Skeletal muscle satellite cell (primary cell): ENCODE data around the gene INF2.

Experiments used
- H3K27me3 ChIP-seq: 2 replicates; pipeline ENCODE4 v1.7.0; 2013; ENCODE audit warnings: low read length; ENCODE audit not compliant: control insufficient read depth, insufficient read depth
- H3K36me3 ChIP-seq: 2 replicates; pipeline ENCODE4 v1.7.0; 2013; ENCODE audit warnings: mild to moderate bottlenecking, control low read depth, low read length; ENCODE audit not compliant: insufficient read depth
- H3K4me1 ChIP-seq: 2 replicates; pipeline ENCODE4 v1.7.0; 2013; ENCODE audit warnings: low read length; ENCODE audit not compliant: control insufficient read depth, insufficient read depth
- H3K4me2 ChIP-seq: 2 replicates; pipeline ENCODE4 v1.7.0; 2013; ENCODE audit warnings: mild to moderate bottlenecking, low read length
- H3K4me3 ChIP-seq: 2 replicates; pipeline ENCODE4 v1.7.0; 2013; ENCODE audit warnings: low read length
- H3K9ac ChIP-seq: 2 replicates; pipeline ENCODE4 v1.7.0; 2013; ENCODE audit warnings: mild to moderate bottlenecking, low read depth, low read length, moderate library complexity
- H3K9me3 ChIP-seq: replicated peaks from 2 replicates; pipeline ENCODE4 v1.7.0; 2013; ENCODE audit warnings: mild to moderate bottlenecking, control low read depth, low read length

INF2 gene

DNA sequence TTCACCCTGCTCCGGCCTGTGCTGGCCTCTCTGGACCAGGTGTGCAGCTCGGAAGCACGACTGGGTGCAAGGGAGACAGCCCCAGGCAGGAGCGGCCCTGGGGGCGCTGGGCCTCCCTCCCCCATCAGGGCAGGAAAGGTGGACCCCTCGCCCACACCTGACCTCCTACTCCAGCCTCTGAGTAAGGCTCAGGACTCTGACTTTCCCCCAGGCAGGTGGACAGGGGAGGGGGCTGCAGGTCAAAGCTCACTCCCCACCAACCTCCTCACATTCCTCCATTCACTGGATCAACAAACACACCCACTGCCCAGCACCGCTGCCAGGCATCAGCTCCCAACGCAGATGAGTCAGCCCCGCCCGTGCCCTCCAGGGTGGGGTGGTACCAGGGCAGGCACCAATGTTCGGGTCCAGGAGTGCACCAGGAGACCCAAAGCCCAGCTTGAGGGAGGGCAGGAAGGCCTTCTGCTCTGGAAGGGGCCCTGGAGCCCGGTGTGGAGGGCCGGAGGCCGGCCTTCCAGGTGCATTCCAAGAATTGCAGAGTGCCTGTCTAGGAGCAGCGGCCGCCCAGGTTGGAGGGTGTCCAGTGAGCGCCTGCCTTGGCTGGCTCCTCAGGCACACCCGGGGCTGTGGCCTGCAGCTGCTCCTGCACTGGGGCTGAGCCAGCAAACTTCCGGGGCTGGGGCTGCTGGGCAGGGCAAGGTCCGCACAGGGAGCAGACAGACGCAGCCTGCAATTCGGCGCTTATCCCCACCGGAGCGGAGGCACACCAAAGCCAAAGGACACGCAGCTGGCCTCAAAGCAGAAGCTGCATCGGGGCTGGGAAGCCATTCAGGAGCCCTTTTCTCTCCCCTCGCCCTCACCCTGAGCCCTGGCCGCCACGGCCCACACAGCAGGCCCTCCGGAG is 1.6 kb upstream of the INF2 start:
- Histone ChIP-seq H3K9ac (peak overlapping the region; percentile 47), H3K4me2 (peak overlapping the region; percentile 81), H3K36me3 (peaks cover 24% of the 10 kb centered on the region), H3K9me3 (no peaks in the 10 kb centered on the region), H3K4me1 (peaks cover 48% of the 10 kb centered on the region), H3K27me3 (no peaks in the 10 kb centered on the region), H3K4me3 (peak overlapping the region; percentile 95)

DNA sequence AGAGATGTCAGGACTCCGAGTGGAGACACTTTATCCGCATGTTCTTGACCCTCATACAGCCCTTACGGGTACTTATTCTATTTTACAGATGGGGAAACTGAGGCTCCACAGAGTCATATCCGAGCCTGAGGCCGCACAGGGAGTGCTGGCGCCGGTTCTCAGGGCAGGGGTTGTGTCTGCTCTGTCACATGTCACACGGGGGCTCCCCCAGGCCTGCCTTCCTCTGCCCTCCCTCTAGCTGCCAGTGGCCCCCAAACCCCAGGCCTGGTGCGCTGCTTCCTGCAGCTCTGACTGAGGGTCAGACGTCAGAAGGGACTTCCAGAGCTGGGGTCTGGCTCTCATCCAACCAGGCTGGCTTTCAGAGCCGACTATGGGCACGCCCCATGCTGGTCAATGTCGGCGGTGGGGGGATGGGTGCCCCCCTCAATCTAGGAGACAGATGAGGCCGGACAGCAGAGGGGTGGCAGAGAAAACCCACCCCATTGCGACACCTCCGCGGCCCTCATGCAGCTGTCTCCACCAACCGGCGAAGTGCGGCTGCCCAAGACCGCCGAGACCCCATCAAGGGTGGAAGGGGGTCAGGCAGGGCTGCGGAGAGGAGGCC is 811 bp upstream of the INF2 start:
- H3K9ac ChIP-seq, result peak overlapping the region; percentile 47

DNA sequence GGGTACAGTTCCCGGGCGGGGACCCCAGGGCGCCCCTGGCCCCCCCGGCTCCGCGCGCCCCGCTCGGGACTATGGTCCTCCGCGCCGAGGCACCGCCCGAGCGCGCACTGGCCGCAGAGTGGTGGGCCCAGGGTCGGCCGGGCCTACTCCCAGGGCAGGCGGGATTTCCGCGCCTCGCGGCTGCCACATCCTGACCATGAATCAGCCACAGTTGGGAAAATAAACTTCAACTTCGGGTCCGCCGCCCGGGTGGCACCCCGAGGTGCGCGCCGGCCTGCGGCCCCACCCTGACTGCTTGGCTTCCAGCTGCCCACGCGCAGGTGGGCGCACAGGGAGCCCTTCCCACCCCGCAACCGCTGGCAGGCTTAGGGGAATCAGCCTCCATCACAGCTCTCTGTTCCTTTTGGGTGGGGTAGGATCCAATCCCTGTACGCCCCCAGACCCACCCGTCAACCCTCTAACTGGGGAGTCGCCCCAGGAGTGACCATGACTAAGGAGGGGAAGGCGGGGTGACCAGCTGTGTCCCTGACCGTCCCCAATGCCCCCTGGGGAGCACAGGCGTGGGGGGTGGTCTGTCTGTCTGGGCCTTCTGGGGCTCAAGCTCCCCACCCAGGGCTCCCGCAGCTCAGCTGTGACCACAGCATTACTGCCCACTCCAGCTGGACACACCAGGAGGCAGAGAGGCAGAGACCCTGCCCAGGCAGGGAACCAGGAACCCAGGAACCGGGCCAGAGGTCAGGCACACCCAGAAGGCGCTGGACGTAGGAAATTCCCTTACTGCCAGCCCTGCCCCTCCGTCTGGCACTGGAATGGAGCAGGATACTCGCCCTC is 678 bp downstream of the INF2 start:
- peak overlapping the region; percentile 95 for H3K4me3 ChIP-seq
- no peaks in the 10 kb centered on the region for H3K9me3 ChIP-seq
- peak overlapping the region; percentile 97 for H3K4me2 ChIP-seq
- H3K9ac ChIP-seq, result peak overlapping the region; percentile 90
- peaks cover 42% of the 10 kb centered on the region for H3K36me3 ChIP-seq
- no peaks in the 10 kb centered on the region for H3K27me3 ChIP-seq
- peaks cover 71% of the 10 kb centered on the region for H3K4me1 ChIP-seq

More for the DNA sequence above, 811 bp upstream of the INF2 start:
- Histone ChIP-seq H3K9me3 (no peaks in the 10 kb centered on the region), H3K4me2 (peak overlapping the region; percentile 81), H3K27me3 (no peaks in the 10 kb centered on the region), H3K4me3 (peak overlapping the region; percentile 95), H3K4me1 (peaks cover 56% of the 10 kb centered on the region), H3K36me3 (peaks cover 30% of the 10 kb centered on the region)

DNA sequence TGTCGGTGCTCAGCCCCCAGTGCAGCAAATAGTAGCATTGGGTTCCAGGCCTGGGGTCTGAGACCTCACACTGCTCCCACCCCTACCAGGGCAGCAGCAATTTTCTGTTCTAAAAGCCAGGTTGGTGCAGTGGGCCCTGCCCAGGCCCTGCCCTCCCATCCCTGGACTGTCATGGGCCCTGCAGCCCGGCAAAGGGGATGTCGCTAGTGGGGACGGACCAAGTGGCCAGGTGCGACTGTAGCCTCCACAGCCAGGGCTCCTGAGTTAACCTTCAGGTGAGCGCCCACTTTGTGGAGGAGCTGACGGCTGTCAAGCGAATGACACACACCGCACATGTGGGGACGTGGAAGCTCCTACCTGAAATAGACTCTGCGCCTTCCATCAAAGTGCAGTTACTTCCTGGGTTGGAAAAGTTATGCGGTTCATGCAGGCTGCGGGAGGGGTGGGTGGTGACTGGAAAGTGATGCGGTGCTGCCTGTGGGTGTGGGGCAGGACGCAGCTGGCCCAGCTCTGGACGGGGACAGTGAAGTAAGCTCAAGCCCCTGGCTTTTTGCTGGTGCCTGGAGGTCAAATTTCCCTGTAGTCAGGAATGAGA is 1.5 kb downstream of the INF2 start:
- peak overlapping the region; percentile 97 for H3K4me2 ChIP-seq
- peak overlapping the region; percentile 90 for H3K9ac ChIP-seq
- H3K36me3 ChIP-seq, result peaks cover 46% of the 10 kb centered on the region
- H3K4me3 ChIP-seq, result peak overlapping the region; percentile 95
- H3K27me3 ChIP-seq, result no peaks in the 10 kb centered on the region
- no peaks in the 10 kb centered on the region for H3K9me3 ChIP-seq
- peaks cover 73% of the 10 kb centered on the region for H3K4me1 ChIP-seq

DNA sequence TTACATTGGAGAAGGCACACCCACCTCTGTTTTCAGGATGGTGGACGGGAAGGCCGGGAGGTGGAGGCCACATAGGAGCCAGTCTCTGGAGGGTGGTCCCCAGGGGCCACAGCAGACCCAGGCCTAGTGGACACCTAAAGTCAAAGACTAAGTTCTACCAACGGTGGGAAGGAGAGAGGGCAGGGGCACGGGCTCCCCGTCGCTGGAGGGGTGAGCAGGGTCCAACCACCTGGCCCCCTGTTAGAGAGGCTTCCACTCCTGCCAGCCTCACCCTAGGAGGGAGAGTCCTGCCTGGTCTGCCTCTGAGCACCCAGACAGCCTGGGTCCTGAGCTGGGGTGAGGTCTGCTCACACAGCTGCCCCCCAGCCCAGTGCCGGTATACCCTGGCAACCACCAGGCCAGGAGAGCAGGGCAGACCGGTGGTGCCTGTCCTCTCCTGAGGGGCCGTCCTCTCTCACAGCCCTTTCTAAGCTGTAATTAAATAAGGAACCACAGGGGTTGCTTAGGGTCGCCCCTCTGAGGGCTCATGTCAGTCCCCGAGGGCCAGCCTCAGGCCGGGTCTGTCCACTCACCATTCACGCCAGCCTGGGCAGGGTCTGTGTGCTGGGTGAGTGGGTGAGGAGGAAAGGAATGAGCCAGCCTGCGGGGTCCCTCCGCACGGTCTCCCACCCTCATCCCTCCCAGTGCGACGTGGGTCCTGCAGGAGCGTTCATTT is 2.3 kb downstream of the INF2 start:
- H3K9ac ChIP-seq, result peak overlapping the region; percentile 9
- no peaks in the 10 kb centered on the region for H3K9me3 ChIP-seq
- H3K36me3 ChIP-seq, result peaks cover 53% of the 10 kb centered on the region
- no peaks in the 10 kb centered on the region for H3K27me3 ChIP-seq
- peak overlapping the region; percentile 95 for H3K4me3 ChIP-seq
- H3K4me1 ChIP-seq, result peaks cover 73% of the 10 kb centered on the region
- H3K4me2 ChIP-seq, result peak overlapping the region; percentile 97

DNA sequence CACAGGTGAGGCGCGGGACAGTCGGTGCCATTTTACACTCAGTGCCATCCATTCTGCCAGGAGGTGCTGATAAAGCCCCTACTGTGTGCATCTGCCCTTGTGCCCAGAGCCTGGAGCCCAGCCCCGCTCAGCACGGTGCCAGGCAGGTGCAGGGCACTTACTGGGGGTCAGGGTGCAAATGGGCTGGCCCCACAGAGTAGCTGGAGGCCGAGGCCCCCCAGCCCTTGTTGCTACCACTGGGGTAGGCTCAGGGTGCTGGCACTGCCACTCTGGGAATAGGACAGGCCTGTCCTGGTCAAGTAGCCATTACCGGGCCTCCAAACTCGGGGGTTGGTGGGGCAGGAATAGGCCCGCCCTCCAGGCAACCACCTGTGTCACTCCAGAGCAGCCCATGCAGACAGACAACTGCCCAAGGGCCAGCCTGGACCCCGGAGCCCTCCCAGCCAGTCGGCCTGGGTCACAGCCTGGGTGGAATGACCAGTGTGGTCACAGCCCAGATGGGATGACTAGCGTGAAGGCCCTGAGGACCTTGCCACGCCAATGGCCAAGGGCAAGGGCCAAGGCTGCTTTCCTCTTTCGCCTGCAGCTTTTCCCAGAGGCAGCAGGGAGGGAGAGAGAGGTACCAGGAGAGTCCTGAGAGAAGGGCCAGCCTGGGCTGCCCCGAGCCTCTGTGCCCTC is 3.0 kb downstream of the INF2 start:
- peaks cover 60% of the 10 kb centered on the region for H3K36me3 ChIP-seq

DNA sequence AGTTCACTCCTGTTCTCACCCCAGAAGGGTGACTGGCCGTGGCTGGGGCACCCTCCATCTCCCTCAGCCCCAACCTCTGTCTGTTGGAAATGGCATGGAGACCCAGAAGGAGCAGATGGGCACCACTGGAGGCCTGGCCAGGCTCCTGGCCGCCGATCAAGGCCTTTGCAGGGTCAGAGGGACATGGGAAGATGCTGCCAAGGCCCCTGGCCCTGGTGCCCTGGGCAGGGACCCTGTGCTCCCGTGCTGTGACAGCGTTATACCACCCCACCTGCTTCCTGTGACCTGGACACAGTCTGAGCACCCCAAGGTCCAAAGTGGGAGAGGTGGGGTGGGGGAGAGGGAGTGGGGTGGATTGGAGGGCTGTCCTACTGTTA is 3.5 kb downstream of the INF2 start:
- peaks cover 60% of the 10 kb centered on the region for H3K36me3 ChIP-seq
- H3K9ac ChIP-seq, result peak overlapping the region; percentile 28

More for the DNA sequence above, 3.0 kb downstream of the INF2 start:
- H3K9ac ChIP-seq, result peak overlapping the region; percentile 28
- H3K4me3 ChIP-seq, result peak overlapping the region; percentile 35
- peaks cover 77% of the 10 kb centered on the region for H3K4me1 ChIP-seq
- H3K4me2 ChIP-seq, result peak overlapping the region; percentile 97
- no peaks in the 10 kb centered on the region for H3K9me3 ChIP-seq
- no peaks in the 10 kb centered on the region for H3K27me3 ChIP-seq

DNA sequence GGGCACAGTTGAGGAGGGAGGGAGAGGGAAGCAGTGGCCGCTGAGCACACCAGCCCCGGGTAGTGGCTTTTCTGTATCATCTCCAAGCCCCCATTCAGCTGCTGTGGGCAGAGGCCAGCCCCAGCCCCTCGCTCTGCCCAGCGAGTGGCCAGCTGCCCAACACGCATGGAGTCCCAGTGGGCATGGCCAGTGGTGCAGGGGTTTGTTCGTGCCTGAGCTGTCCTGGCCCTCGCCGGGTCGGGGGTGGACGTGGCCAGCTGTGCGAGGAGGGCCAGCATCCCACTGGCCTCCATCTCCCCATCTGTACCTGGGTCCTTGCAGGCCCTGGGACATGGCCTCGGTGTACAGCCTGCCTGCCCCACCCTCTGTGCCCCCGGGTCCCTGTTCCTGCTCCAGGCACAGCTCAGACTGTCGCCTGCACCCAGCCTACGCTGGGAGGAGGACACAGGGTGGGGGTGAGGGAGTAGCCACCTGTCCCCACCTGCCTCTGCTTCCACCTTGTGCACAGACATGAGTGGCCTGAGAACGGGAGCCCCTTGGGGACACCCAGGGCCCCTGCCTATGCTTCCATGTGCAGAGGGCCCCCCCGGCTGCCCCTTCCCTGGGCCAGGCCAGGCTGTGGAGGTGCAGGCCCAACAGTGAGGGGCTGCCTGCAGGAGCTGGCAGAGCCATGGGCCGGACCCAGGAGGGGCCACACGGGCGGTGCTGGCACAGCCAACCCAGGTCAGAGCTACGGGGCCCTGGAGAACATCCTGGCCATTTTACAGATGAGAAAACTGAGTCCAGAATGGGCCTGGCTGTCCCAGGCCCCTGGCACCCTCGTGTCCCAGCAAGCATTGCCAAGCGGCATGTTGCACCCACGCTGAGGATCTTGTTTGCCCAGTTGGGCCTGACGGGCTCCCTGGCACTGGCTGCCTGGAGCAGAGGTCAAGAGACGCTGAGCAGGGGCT is 4.3 kb downstream of the INF2 start:
- Histone ChIP-seq H3K9ac (peak overlapping the region; percentile 29), H3K4me1 (peaks cover 76% of the 10 kb centered on the region)

More for the DNA sequence above, 3.5 kb downstream of the INF2 start:
- Histone ChIP-seq H3K4me3 (peak overlapping the region; percentile 35), H3K27me3 (no peaks in the 10 kb centered on the region), H3K4me1 (peaks cover 77% of the 10 kb centered on the region), H3K9me3 (no peaks in the 10 kb centered on the region), H3K4me2 (peak overlapping the region; percentile 97)

DNA sequence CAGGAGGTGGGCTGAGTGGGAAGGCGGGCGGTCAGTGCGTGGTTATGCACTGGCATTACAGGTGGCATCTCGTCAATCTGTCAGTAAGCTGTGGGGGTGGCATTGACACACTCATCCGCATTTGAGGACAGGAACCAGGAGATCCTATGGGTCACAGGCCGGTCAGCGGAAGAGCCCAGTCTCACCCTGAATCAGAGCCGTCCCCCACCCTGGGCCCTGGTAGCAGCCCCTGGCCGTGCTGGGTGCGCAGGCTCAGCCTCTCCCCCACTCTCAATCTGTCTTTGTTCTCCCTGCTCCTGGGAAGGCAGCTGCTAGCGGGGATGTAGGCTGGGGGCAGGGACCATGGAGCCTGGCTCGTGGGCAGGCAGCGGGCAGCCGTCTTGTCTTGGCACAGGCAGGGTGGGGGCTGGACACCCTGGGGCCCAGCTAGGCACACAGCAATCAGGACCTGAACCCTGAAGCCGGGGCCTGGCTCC is 5.1 kb downstream of the INF2 start:
- H3K4me2 ChIP-seq, result peak overlapping the region; percentile 97
- H3K9me3 ChIP-seq, result no peaks in the 10 kb centered on the region
- H3K4me1 ChIP-seq, result peaks cover 72% of the 10 kb centered on the region
- peaks cover 68% of the 10 kb centered on the region for H3K36me3 ChIP-seq
- H3K4me3 ChIP-seq, result no peak overlapping the region
- H3K9ac ChIP-seq, result peak overlapping the region; percentile 29
- H3K27me3 ChIP-seq, result no peaks in the 10 kb centered on the region

More for the DNA sequence above, 4.3 kb downstream of the INF2 start:
- Histone ChIP-seq H3K4me3 (no peak overlapping the region), H3K36me3 (peaks cover 65% of the 10 kb centered on the region), H3K4me2 (peak overlapping the region; percentile 97), H3K9me3 (no peaks in the 10 kb centered on the region), H3K27me3 (no peaks in the 10 kb centered on the region)
